Stimulated activated naive CD4-positive, alpha-beta T cell (primary cell): Measurements from ENCODE around the gene HINFP.
"Not testable (repeated sequence)": the region's sequence is repeated elsewhere in the genome, so short reads cannot be mapped to it uniquely, and the experiment has no call there.

Source experiments
- DNase-seq, 6 experiments: peaks; one replicate each; lab custom pipeline; 2025; lab: John Stamatoyannopoulos, UW

HINFP gene

DNA sequence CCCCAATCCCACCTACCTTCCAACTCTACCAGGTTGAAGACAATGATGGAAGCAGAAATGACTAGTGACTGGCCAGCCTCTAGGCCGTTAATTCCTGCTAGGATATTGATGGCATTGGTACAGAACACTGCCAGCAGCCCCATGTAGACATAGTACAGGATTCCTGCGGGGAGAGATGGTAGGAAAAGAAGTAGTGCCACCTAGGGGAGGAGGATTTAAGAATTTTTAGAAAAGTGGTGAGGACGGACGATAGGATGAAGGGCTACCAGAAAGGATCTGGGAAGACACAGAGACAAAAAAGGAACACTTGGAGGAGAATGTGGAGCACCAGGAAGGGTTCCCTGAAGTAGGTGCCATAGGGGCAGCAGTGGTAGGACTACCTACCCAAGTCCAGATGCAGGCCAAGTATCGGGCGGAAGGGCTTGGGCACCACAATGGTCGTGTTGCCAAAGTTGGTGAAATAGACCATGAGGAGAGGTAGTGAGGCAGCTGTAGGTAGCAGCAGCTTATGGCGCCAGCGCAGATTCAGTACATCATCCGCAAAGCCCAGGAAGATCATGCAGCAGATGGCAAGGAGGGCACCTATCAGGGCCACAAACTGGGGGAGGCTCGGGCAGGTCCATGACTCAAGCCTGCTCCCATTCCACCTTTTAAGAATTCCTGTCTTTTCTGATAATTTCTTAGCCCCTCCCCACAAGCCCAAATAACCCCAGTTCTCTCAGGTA, 21.0 kb upstream of the HINFP start:
- no peak for DNase-seq

GRCh38 chr11:119100994-119101758, 20.2 kb upstream of the HINFP start:
- no peak for DNase-seq

GRCh38 chr11:119101759-119102423, 19.5 kb upstream of the HINFP start, which contains the start of gene DPAGT1:
DPAGT1 (minus strand) TSS chr11:119101853; CDS start chr11:119101655, 198 bp downstream.
- DNase-seq: peak; percentile 72 to 97 (median 84)

DNA sequence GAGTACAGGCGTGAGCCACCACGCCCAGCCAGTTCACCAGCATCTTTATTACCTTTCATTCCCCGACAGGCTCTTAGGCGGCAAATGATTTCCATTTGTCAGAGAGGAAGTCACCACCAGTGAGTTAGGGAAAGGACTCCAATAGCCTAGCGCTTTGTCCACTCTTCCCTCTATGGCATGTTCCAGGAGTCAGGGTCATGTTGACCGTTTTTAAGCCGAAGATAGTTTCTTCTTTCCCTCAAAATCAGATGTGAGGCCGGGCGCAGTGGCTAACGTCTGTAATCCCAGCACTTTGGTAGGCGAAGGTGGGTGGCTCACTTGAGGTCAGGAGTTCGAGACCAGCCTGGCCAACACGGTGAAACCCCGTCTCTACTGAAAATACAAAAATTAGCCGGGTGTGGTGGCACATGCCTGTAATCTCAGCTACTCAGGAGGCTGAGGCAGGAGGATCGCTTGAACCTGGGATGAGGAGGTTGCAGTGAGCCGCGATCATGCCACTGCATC, 18.2 kb upstream of the HINFP start:
- DNase-seq: not testable (repeated sequence)

DNA sequence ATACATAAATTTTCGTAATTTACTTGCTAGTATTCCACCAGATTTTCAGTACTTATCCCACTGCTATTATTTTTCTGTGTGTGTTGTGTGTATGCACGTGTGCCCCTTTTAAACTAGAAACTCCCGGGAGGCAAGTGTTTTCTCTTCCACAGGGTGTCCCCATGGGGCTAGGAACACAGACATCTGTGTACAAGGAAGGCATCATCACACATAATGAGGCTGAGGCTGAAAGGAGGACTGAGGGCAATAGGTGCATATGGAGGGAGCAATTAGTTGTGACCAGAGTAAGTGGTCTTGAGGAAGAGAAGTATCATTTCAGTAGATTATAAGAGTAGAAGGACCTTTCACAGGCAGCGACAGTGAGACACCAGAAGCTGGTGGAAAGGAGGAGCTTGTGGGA, 17.6 kb upstream of the HINFP start:
- peak in 1 of 6 experiments; percentile 6 for DNase-seq

GRCh38 chr11:119106564-119107537, 14.5 kb upstream of the HINFP start, which contains the start of gene C2CD2L:
C2CD2L (plus strand) TSS chr11:119107344; CDS start chr11:119107742, 398 bp downstream.
- peak; percentile 77 to 90 (median 86) for DNase-seq

DNA sequence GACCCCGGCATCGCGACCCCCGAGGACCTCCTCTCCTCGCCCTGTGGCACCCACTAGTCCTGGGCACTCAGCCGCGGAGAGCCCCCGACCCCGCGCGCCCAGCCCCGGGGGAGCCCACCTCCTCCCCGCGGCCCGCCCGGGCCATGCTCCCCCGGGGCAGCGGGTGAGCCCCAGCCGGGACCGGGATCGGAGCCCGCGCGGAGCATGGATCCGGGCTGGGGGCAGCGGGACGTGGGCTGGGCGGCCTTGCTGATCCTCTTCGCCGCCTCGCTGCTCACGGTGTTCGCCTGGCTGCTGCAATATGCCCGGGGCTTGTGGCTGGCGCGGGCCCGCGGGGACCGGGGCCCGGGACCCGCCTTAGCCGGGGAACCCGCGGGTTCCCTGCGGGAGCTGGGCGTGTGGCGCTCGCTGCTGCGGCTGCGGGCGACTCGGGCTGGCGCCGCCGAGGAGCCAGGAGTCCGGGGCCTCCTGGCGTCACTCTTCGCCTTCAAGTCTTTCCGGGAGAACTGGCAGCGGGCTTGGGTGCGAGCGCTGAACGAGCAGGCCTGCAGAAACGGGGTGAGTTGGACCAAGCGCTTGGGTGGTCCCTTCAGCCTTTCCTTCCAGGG, 13.7 kb upstream of the HINFP start:
- no peak for DNase-seq

DNA sequence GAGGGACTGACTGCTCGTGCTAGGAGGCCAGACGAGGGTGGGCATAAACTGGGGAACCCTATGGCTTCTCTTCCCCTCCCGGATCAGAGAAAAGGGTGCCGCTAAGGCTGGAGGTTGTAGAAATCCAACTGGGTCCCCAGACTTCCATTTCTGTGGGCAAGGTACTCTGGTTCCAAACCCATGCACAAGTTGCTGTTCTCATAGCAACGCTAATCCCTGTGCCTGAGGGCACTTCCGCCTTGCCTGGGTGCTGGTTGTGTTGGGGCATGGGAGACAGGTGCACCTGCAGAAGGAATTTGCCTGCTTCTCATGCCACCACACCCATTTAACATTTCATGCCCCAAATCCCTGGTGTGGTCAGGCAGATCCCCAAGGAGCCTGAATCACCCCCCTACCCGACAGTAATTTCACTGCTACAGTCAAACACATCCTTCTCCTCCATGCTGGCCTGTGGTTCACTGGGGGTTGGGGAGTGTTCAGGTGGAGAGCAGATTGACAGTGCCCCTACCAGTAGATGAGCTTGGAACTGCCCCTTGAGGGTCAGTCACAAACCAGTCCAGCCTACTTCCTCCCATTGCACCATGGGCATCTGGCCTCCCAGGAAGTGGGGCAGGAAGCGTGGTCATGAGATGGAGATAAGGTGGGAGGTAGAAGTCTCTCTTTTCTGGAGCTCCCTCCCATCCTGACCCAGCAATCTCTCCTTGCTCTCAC, 13.1 kb upstream of the HINFP start:
- peak in 5 of 6 experiments; percentile 15 to 40 (median 26) for DNase-seq

DNA sequence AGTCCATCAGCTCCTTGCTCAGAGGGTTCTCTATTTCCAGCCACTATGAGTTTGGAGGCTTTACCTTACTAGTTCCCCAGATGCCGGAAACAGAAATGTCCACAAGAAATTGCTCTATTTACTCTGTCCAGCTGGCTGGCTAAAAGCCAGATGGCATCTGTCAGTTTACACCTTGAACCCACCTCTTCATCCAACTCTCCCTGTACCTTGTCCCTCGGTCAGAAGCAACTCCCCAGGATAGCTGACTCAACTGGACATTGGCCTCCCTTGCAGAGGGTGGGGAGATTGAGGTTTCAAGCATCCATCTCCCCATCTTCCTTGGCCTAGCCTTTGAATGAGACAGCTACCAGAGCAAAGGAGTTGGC, 12.5 kb upstream of the HINFP start:
- DNase-seq: no peak

DNA sequence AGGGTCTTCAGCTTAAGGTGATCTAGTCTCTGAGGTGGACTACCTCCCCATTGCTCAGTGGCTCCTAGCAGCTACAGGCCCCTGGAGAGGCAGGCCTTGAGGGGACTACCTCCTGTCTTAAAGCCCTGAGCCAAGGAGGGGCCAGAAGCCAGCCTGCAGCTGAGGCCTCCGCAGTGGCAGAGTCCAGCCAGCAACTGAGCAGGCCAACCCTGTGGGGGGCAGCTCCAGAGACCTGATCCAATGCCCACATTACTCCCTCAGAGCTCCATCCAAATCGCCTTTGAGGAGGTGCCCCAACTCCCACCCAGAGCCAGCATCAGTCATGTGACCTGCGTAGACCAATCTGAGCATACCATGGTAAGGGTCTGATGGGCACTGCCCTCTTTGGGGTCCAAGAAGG, 11.5 kb upstream of the HINFP start:
- no peak for DNase-seq

GRCh38 chr11:119110439-119110838, 10.9 kb upstream of the HINFP start:
- no peak for DNase-seq

DNA sequence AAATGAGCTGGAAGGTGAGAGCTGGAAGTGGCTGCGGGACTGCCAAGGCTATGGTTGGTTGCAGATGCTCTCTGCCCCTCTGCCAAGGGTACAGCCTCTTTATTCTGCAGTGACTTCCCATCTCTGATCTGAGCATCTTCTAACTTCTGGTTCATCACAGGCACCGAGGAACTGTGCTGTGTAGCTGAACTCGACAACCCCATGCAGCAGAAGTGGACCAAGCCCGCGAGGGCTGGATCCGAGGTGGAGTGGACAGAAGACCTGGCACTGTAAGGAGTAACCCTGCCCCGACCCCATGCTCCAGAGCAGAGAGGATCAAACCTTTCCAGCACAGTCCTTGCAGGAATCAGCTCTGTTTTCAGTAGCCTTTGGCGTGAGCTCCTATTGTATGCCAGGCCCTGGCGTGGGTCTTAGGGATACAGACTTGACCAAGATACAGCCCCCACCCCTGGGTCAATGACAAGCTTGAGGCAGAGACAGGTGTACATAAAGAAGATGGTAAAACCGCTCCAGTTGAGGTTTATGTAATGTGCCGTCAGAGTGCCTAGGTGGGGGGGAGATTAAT, 9.9 kb upstream of the HINFP start:
- no peak for DNase-seq

DNA sequence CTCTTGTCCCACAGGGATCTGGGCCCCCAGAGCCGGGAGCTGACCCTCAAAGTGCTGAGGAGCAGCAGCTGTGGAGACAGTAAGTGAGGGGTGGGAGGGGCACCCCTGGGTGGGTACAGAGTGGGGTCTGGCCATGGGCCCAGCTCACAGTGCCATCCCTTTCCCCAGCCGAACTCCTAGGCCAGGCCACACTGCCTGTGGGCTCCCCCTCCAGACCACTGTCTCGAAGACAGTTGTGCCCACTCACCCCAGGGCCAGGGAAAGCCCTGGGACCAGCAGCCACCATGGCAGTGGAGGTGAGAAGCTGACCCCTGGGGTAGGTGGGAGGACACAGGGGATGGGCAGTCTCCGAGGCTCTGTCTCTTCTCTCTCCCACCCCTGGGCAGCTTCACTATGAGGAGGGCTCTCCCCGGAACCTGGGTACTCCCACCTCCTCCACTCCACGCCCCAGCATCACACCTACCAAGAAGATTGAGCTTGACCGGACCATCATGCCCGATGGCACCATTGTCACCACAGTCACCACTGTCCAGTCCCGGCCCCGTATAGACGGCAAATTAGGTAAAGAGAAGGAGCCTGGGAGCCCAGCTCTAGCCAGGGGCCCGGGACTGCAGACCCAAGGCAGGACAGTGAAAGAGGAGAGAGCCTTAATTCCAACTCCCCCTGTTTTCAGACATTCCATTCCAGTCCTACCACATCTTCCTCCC, 8.9 kb upstream of the HINFP start:
- DNase-seq: no peak

DNA sequence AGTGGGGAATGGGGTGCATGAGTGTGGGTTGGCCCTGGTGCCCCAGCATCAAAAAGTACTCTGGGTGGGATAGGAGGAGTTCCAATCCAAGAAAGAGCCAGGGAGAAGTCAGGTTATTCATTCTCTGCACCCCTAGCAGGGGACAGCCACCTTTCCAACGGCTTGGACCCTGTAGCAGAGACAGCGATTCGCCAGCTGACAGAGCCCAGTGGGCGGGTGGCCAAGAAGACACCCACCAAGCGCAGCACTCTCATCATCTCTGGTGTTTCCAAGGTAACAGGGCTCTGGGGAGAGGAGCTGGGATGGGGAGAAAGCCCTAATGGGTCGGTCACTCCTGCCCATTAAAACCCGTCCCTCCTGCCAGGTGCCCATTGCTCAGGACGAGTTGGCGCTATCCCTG, 7.7 kb upstream of the HINFP start:
- DNase-seq: no peak

GRCh38 chr11:119114351-119114750, 7.0 kb upstream of the HINFP start:
- no peak for DNase-seq

GRCh38 chr11:119115484-119116234, 5.7 kb upstream of the HINFP start:
- peak in 5 of 6 experiments; percentile 22 to 79 (median 68) for DNase-seq

GRCh38 chr11:119116235-119116594, 5.2 kb upstream of the HINFP start:
- DNase-seq: no peak

- no peak for DNase-seq
Measured at GRCh38 chr11:119116601-119117000, 4.8 kb upstream of the HINFP start.
